HG02852 (cell line): ENCODE results near the gene TRIM65.

Experiments used
- ATAC-seq: cut with Tn5 transposase; IDR thresholded peaks from one replicate; pipeline ENCODE4 v1.9.1; 2021; ENCODE audit warnings: mild to moderate bottlenecking, moderate library complexity; ENCODE audit not compliant: unreplicated experiment

Gene TRIM65

GRCh38 chr17:75896415-75897159, at the start of gene TRIM65:
Gene TRIM65, minus strand, starts transcription at chr17:75896951. Its CDS starts 14 bp downstream, at chr17:75896937.
- peak; percentile 73 for ATAC-seq

- ATAC-seq, result no peak
Measured at GRCh38 chr17:75945211-75945610, 48.5 kb upstream of the TRIM65 start.

- no peak for ATAC-seq
Measured at GRCh38 chr17:75943491-75943890, 46.7 kb upstream of the TRIM65 start.

GRCh38 chr17:75942473-75942872, 45.7 kb upstream of the TRIM65 start:
- no peak for ATAC-seq

GRCh38 chr17:75941442-75941819, 44.7 kb upstream of the TRIM65 start:
- no peak for ATAC-seq

- peak; percentile 95 for ATAC-seq
Measured at GRCh38 chr17:75940727-75941441, 44.1 kb upstream of the TRIM65 start, which contains the start of gene FBF1. Gene FBF1, minus strand, starts transcription at chr17:75941042. Its CDS starts 2,893 bp downstream, at chr17:75938149.

- ATAC-seq, result no peak
Measured at GRCh38 chr17:75937652-75938051, 40.9 kb upstream of the TRIM65 start.

GRCh38 chr17:75933808-75934207, 37.1 kb upstream of the TRIM65 start:
- no peak for ATAC-seq

GRCh38 chr17:75932852-75933251, 36.1 kb upstream of the TRIM65 start:
- ATAC-seq, result no peak

- no peak for ATAC-seq
Measured at GRCh38 chr17:75931062-75931461, 34.3 kb upstream of the TRIM65 start.

- ATAC-seq, result no peak
Measured at GRCh38 chr17:75927286-75927922, 30.7 kb upstream of the TRIM65 start.

- no peak for ATAC-seq
Measured at GRCh38 chr17:75926456-75926855, 29.7 kb upstream of the TRIM65 start.

- ATAC-seq, result no peak
Measured at GRCh38 chr17:75925912-75926311, 29.2 kb upstream of the TRIM65 start.

GRCh38 chr17:75925103-75925502, 28.4 kb upstream of the TRIM65 start:
- ATAC-seq, result no peak

- ATAC-seq, result no peak
Measured at GRCh38 chr17:75922963-75923874, 26.5 kb upstream of the TRIM65 start.

- no peak for ATAC-seq
Measured at GRCh38 chr17:75922173-75922961, 25.6 kb upstream of the TRIM65 start.

- ATAC-seq, result no peak
Measured at GRCh38 chr17:75921596-75921995, 24.8 kb upstream of the TRIM65 start.

GRCh38 chr17:75920045-75920560, 23.4 kb upstream of the TRIM65 start:
- ATAC-seq, result no peak

- no peak for ATAC-seq
Measured at GRCh38 chr17:75919611-75920010, 22.9 kb upstream of the TRIM65 start.
